Keratinocyte (primary cell): Measurements from ENCODE around the gene PPARGC1A.

ENCODE experiments used
- EZH2 ChIP-seq: IDR thresholded peaks from one replicate; pipeline ENCODE4 v1.6.1; 2012; ENCODE audit warnings: inconsistent platforms, mild to moderate bottlenecking, low read length, moderate library complexity
- TF ChIP-seq, protein P1 (sequence below), 3 experiments: IDR thresholded peaks in 1 of 3; conservative IDR thresholded peaks in 1 of 3; optimal IDR thresholded peaks in 1 of 3; 2 replicates in 2 of 3; 3 replicates in 1 of 3; pipeline versions ENCODE3 to v1.5.1; 2011; ENCODE audit warnings: low read length in 3 of 3, mild to moderate bottlenecking in 3 of 3, moderate library complexity in 2 of 3, control low read depth in 1 of 3, inconsistent platforms in 1 of 3; ENCODE audit not compliant: insufficient read depth in 2 of 3; ENCODE audit errors: extremely low read depth in 1 of 3

DNA sequence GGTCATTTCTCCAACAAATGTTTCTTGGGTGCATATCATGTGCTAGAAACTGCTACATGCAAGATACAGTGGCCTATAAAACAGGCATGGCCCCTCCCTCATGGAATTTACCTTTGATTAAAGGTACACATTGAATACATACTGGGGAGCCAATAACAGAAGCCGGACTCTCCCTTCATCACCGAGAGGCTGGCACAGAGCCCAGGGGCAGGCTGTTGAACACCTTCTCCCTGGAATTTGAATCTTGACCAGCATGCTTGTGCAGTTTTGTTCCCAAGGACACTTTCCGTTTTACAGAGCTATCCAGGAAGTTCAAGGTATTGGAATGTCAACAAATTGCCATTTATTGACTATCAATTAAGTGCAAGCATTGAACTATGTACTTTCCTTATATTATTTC lies 33.2 kb downstream of the PPARGC1A start:
- TF ChIP-seq EZH2: no peak
- TF ChIP-seq, protein P1, sequence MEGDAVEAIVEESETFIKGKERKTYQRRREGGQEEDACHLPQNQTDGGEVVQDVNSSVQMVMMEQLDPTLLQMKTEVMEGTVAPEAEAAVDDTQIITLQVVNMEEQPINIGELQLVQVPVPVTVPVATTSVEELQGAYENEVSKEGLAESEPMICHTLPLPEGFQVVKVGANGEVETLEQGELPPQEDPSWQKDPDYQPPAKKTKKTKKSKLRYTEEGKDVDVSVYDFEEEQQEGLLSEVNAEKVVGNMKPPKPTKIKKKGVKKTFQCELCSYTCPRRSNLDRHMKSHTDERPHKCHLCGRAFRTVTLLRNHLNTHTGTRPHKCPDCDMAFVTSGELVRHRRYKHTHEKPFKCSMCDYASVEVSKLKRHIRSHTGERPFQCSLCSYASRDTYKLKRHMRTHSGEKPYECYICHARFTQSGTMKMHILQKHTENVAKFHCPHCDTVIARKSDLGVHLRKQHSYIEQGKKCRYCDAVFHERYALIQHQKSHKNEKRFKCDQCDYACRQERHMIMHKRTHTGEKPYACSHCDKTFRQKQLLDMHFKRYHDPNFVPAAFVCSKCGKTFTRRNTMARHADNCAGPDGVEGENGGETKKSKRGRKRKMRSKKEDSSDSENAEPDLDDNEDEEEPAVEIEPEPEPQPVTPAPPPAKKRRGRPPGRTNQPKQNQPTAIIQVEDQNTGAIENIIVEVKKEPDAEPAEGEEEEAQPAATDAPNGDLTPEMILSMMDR (optimal IDR thresholded peaks at IDR 0.05 in 1 of 3, IDR thresholded peaks at IDR 0.05 in 1 of 3, conservative IDR thresholded peaks at IDR 0.05 in 1 of 3; ENCODE audit: extremely low read depth in 1 of 3, insufficient read depth in 2 of 3, low read length in 3 of 3): no peak
